Mesothelial cell of epicardium (in vitro differentiated cells): ENCODE measurements around the gene CD44. TPM values are rescaled to one million over a fixed set of nuclear protein-coding genes. Genes with fewer than 3 reads are reported as not detected.

Experiments used
- DNase-seq, 2 experiments: peaks; one replicate each; pipeline ENCODE4 v3.0.0; 2021; ENCODE audit warnings: low spot score in 2 of 2; ENCODE audit not compliant: unreplicated experiment in 2 of 2
- H3K27ac Mint-ChIP-seq: 2 replicates; pipeline ENCODE4 v1.8.0; 2021; ENCODE audit warnings: mixed read lengths
- H3K27me3 Mint-ChIP-seq: 2 replicates; pipeline ENCODE4 v1.8.0; 2021; ENCODE audit warnings: low read depth, mixed read lengths
- H3K36me3 Mint-ChIP-seq: 2 replicates; pipeline ENCODE4 v1.8.0; 2021; ENCODE audit warnings: mixed read lengths
- H3K4me1 Mint-ChIP-seq: 2 replicates; pipeline ENCODE4 v1.8.0; 2021; ENCODE audit warnings: mixed read lengths
- H3K4me3 Mint-ChIP-seq: 2 replicates; pipeline ENCODE4 v1.8.0; 2021; ENCODE audit warnings: mild to moderate bottlenecking, moderate library complexity, mixed read lengths
- H3K9me3 Mint-ChIP-seq: 2 replicates; pipeline ENCODE4 v1.8.0; 2021; ENCODE audit warnings: mixed read lengths
- total RNA-seq: library from RNA; stranded (reverse); gene quantifications from 3 replicates; pipeline ENCODE4 v1.2.1, GENCODE V29; 2021
- TF ChIP-seq, protein P1 (sequence below): fragments of 200-600 bp; sonication (generic); IDR thresholded peaks from one replicate; pipeline ENCODE4 v1.5.0; 2021; ENCODE audit warnings: antibody characterized with exemption; ENCODE audit not compliant: unreplicated experiment

CD44 gene
- total RNA-seq, 1 donor from 2014 or later: 1.9 TPM

- H3K4me3 Mint-ChIP-seq: no peak overlapping the region
- DNase-seq: no peak
- H3K4me1 Mint-ChIP-seq: no peaks in the 10 kb centered on the region
- TF ChIP-seq, protein P1, sequence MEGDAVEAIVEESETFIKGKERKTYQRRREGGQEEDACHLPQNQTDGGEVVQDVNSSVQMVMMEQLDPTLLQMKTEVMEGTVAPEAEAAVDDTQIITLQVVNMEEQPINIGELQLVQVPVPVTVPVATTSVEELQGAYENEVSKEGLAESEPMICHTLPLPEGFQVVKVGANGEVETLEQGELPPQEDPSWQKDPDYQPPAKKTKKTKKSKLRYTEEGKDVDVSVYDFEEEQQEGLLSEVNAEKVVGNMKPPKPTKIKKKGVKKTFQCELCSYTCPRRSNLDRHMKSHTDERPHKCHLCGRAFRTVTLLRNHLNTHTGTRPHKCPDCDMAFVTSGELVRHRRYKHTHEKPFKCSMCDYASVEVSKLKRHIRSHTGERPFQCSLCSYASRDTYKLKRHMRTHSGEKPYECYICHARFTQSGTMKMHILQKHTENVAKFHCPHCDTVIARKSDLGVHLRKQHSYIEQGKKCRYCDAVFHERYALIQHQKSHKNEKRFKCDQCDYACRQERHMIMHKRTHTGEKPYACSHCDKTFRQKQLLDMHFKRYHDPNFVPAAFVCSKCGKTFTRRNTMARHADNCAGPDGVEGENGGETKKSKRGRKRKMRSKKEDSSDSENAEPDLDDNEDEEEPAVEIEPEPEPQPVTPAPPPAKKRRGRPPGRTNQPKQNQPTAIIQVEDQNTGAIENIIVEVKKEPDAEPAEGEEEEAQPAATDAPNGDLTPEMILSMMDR: no peak
- H3K36me3 Mint-ChIP-seq: no peaks in the 10 kb centered on the region
- H3K27me3 Mint-ChIP-seq: peaks cover 13% of the 10 kb centered on the region
- no peaks in the 10 kb centered on the region for H3K9me3 Mint-ChIP-seq
- H3K27ac Mint-ChIP-seq: no peak overlapping the region
Observed at GRCh38 chr11:35157814-35158700, 19.1 kb downstream of the CD44 start.

DNA sequence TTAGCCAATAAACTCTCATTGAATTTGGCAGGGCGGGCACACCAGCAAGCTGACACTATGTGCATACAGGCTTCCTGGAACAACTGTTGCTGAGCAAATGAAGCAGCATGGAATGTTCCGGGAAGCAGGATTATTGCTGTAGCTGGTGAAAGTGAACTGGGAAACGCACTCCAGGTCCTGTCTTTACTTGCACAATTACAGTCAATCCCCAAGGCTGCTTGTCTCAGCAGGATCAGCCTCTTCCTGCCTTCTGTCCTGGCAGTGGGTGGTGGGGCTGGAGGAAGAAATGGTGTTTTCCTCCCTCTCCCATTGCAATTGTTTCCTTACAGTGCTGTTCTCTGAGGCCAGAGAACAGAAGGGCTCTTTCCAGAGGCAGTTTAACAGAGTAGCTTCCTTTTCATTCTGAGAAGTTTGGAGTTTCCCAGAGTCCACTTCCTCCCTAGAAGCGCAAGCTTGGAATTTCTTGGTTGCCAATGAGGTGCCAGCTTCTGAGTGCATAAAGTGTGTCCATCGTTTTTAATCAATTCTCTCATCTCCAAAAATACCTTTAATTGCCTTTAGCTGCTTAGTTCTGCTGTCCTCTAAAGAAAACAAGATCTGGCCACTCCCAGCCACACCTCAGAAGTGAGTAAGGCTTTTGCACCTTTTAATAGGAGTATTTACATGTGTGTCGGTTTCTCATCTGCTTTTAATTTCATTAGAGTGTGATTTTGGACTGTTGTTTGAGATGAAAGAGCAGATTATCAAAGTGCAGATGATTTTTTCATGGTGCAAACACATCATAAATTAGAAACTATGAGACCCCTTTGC is 19.9 kb downstream of the CD44 start:
- Mint-ChIP-seq H3K27ac (no peak overlapping the region), H3K27me3 (peaks cover 19% of the 10 kb centered on the region), H3K36me3 (no peaks in the 10 kb centered on the region), H3K9me3 (no peaks in the 10 kb centered on the region), H3K4me1 (no peaks in the 10 kb centered on the region), H3K4me3 (no peak overlapping the region)
- DNase-seq: no peak
- TF ChIP-seq, protein P1: no peak

GRCh38 chr11:35160246-35160824 is 21.4 kb downstream of the CD44 start:
- no peak for DNase-seq
- H3K4me1 Mint-ChIP-seq: no peaks in the 10 kb centered on the region
- H3K36me3 Mint-ChIP-seq: no peaks in the 10 kb centered on the region
- no peak overlapping the region for H3K27ac Mint-ChIP-seq
- no peaks in the 10 kb centered on the region for H3K9me3 Mint-ChIP-seq
- H3K27me3 Mint-ChIP-seq: peaks cover 20% of the 10 kb centered on the region
- TF ChIP-seq, protein P1: no peak
- H3K4me3 Mint-ChIP-seq: no peak overlapping the region

- TF ChIP-seq, protein P1: no peak
- Mint-ChIP-seq H3K27me3 (peaks cover 20% of the 10 kb centered on the region), H3K4me3 (no peak overlapping the region), H3K36me3 (no peaks in the 10 kb centered on the region), H3K9me3 (no peaks in the 10 kb centered on the region), H3K27ac (no peak overlapping the region), H3K4me1 (no peaks in the 10 kb centered on the region)
- no peak for DNase-seq
Observed at GRCh38 chr11:35160902-35161597, 22.1 kb downstream of the CD44 start.

GRCh38 chr11:35162745-35163144 is 23.8 kb downstream of the CD44 start:
- Mint-ChIP-seq H3K27me3 (peaks cover 20% of the 10 kb centered on the region), H3K36me3 (no peaks in the 10 kb centered on the region), H3K4me1 (no peaks in the 10 kb centered on the region), H3K27ac (no peak overlapping the region), H3K9me3 (no peaks in the 10 kb centered on the region), H3K4me3 (no peak overlapping the region)
- TF ChIP-seq, protein P1: no peak
- no peak for DNase-seq
